ENCODE results near the gene RDH13. TPM values are rescaled to one million over a fixed set of nuclear protein-coding genes. Genes with fewer than 3 reads are reported as not detected.
"Not testable (repeated sequence)": the region's sequence is repeated elsewhere in the genome, so short reads cannot be mapped to it uniquely, and the experiment has no call there.

RDH13 gene
- polyA plus RNA-seq, 1 experiment: 6.1 TPM

GRCh38 chr19:55014714-55015113 lies 48.2 kb downstream of the RDH13 start:
- DNase-seq (ENCODE audit: low read depth): no peak
- POLR2A ChIA-PET: no interaction called here
- H3K4me3 ChIP-seq (ENCODE audit: low read depth, low read length): no peak overlapping the region
- TF ChIP-seq, protein P1, sequence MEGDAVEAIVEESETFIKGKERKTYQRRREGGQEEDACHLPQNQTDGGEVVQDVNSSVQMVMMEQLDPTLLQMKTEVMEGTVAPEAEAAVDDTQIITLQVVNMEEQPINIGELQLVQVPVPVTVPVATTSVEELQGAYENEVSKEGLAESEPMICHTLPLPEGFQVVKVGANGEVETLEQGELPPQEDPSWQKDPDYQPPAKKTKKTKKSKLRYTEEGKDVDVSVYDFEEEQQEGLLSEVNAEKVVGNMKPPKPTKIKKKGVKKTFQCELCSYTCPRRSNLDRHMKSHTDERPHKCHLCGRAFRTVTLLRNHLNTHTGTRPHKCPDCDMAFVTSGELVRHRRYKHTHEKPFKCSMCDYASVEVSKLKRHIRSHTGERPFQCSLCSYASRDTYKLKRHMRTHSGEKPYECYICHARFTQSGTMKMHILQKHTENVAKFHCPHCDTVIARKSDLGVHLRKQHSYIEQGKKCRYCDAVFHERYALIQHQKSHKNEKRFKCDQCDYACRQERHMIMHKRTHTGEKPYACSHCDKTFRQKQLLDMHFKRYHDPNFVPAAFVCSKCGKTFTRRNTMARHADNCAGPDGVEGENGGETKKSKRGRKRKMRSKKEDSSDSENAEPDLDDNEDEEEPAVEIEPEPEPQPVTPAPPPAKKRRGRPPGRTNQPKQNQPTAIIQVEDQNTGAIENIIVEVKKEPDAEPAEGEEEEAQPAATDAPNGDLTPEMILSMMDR (IDR thresholded peaks at IDR 0.05; ENCODE audit: insufficient read depth, low read depth, low read length): no peak
- H3K36me3 ChIP-seq (ENCODE audit: control insufficient read depth, insufficient read depth, low read length): no peaks in the 10 kb centered on the region
- CTCF ChIA-PET: no interaction called here
- H3K27me3 ChIP-seq (ENCODE audit: control insufficient read depth, insufficient read depth, low read length): no peaks in the 10 kb centered on the region

- POLR2A ChIA-PET: no interaction called here
Observed at GRCh38 chr19:55013596-55013995, 49.4 kb downstream of the RDH13 start.

GRCh38 chr19:55012306-55012705 lies 50.6 kb downstream of the RDH13 start:
- Histone ChIP-seq H3K27me3 (ENCODE audit: control insufficient read depth, insufficient read depth, low read length) (no peaks in the 10 kb centered on the region), H3K36me3 (ENCODE audit: control insufficient read depth, insufficient read depth, low read length) (no peaks in the 10 kb centered on the region), H3K4me3 (ENCODE audit: low read depth, low read length) (no peak overlapping the region)
- ChIA-PET POLR2A (no interaction called here), CTCF (no interaction called here)
- TF ChIP-seq, protein P1 (IDR thresholded peaks at IDR 0.05; ENCODE audit: insufficient read depth, low read depth, low read length): no peak
- no peak for DNase-seq (ENCODE audit: low read depth)

More at GRCh38 chr19:55013596-55013995, 49.4 kb downstream of the RDH13 start:
- TF ChIP-seq, protein P1 (IDR thresholded peaks at IDR 0.05; ENCODE audit: insufficient read depth, low read depth, low read length): no peak
- no peak overlapping the region for H3K4me3 ChIP-seq (ENCODE audit: low read depth, low read length)
- DNase-seq (ENCODE audit: low read depth): no peak
- H3K36me3 ChIP-seq (ENCODE audit: control insufficient read depth, insufficient read depth, low read length): no peaks in the 10 kb centered on the region
- CTCF ChIA-PET: interaction anchor here (0.6 kb wide), 1 partner anchor 13 kb away, joined by 3 read pairs; no protein-coding TSS in a partner anchor
- no peaks in the 10 kb centered on the region for H3K27me3 ChIP-seq (ENCODE audit: control insufficient read depth, insufficient read depth, low read length)

DNA sequence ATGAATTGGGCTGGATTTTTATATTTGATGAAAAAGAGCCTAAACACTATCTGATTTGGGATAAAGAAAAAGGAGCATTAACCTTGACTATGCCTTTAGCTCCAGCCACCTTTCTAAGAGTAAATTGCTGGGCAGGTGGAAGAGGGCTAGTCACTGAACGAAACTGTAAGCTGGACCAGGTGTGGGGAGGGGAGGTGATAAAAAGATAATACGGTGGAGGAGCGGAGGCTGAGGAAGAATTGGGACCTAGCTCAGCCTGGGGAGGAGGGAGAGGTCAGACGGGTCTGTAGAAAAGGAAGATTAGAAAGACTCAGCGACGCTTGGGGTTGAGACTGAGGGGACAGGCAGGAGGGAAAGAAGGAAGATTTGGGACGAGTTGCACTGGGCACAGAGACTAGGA lies 52.4 kb downstream of the RDH13 start:
- DNase-seq (ENCODE audit: low read depth); H3K36me3 ChIP-seq (ENCODE audit: control insufficient read depth, insufficient read depth, low read length); H3K4me3 ChIP-seq (ENCODE audit: low read depth, low read length); H3K27me3 ChIP-seq (ENCODE audit: control insufficient read depth, insufficient read depth, low read length); POLR2A ChIA-PET; CTCF ChIA-PET: not testable (repeated sequence)

GRCh38 chr19:55008781-55009180 lies 54.2 kb downstream of the RDH13 start:
- H3K36me3 ChIP-seq (ENCODE audit: control insufficient read depth, insufficient read depth, low read length); H3K4me3 ChIP-seq (ENCODE audit: low read depth, low read length); H3K27me3 ChIP-seq (ENCODE audit: control insufficient read depth, insufficient read depth, low read length); CTCF ChIA-PET; POLR2A ChIA-PET; DNase-seq (ENCODE audit: low read depth): not testable (repeated sequence)

GRCh38 chr19:55008189-55008588 lies 54.8 kb downstream of the RDH13 start:
- DNase-seq (ENCODE audit: low read depth); POLR2A ChIA-PET; H3K27me3 ChIP-seq (ENCODE audit: control insufficient read depth, insufficient read depth, low read length); H3K36me3 ChIP-seq (ENCODE audit: control insufficient read depth, insufficient read depth, low read length); CTCF ChIA-PET; H3K4me3 ChIP-seq (ENCODE audit: low read depth, low read length): not testable (repeated sequence)

DNA sequence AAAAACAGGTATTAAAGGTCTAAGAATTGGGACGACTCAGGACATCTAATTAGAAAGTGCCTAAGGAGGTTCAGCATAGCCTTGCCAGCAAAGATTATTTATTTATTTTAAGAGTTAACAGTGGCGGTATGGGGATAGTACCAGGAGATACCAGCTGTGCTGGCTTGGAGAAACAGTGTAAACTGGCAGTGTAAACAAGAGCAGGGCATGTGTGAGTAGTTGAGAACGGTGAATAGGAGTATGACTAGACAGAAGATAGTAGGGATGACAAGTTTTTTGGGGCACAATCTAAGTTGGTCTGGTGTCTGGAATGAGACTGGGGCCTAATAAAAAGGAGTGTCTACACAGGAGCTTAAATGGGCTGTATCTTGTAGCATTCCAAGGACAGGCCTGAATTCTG lies 55.4 kb downstream of the RDH13 start:
- H3K27me3 ChIP-seq (ENCODE audit: control insufficient read depth, insufficient read depth, low read length); H3K4me3 ChIP-seq (ENCODE audit: low read depth, low read length); CTCF ChIA-PET; DNase-seq (ENCODE audit: low read depth); H3K36me3 ChIP-seq (ENCODE audit: control insufficient read depth, insufficient read depth, low read length); POLR2A ChIA-PET: not testable (repeated sequence)

DNA sequence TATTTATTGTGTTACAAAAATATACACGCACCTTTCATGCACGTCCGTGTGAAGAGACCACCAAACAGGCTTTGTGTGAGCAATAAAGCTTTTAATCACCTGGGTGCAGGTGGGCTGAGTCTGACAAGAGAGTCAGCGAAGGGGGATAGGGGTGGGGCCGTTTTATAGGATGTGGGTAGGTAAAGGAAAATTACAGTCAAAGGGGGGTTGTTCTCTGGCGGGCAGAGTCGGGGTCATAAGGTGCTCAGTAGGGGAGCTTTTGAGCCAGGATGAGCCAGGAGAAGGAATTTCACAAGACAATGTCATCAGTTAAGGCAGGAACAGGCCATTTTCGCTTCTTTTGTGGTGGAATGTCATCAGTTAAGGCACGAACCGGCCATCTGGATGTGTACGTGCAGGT lies 56.2 kb downstream of the RDH13 start:
- DNase-seq (ENCODE audit: low read depth); CTCF ChIA-PET; H3K4me3 ChIP-seq (ENCODE audit: low read depth, low read length); H3K27me3 ChIP-seq (ENCODE audit: control insufficient read depth, insufficient read depth, low read length); H3K36me3 ChIP-seq (ENCODE audit: control insufficient read depth, insufficient read depth, low read length); POLR2A ChIA-PET: not testable (repeated sequence)

Measured in BJ (cell line).